Thyroid gland (tissue), 4 donors: ENCODE measurements around the gene GAMT.

Experiments used
- POLR2A ChIP-seq, 2 donors: fragments of 450-650 bp; IDR thresholded peaks; one replicate each; pipeline ENCODE4 v1.6.1; 2017; ENCODE audit warnings: antibody characterized with exemption in 2 of 2, mild to moderate bottlenecking in 2 of 2, moderate library complexity in 1 of 2
- TF ChIP-seq, protein P1 (sequence below), 6 experiments: fragments of 200-600 bp in 3 of 6; fragments of 450-650 bp in 3 of 6; sonication (generic) in 3 of 6; IDR thresholded peaks; one replicate each; pipeline ENCODE4 v1.5.1; 2016 to 2019; ENCODE audit warnings: antibody characterized with exemption in 6 of 6, mild to moderate bottlenecking in 2 of 6, inconsistent platforms in 1 of 6, moderate library complexity in 1 of 6

DNA sequence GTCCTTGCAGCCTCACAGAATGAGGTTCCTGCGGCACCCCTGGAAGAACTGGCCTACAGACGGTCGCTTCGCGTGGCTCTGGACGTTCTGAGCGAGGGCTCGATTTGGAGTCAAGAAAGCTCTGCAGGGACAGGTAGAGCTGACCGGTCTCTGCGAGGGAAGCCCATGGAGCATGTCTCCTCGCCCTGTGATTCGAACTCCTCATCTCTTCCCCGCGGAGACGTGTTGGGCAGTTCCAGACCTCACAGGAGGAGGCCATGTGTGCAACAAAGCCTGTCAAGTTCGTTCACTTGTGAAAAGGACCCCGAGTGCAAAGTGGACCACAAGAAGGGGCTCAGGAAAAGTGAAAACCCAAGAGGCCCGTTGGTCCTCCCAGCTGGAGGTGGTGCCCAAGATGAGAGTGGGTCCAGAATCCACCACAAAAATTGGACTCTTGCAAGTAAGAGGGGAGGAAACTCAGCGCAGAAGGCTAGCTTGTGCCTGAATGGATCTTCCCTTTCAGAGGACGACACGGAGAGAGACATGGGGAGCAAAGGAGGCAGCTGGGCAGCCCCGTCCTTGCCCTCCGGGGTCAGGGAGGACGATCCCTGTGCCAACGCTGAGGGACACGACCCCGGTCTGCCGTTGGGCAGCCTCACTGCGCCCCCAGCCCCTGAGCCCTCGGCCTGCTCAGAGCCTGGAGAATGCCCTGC lies 41.1 kb downstream of the GAMT start:
- TF ChIP-seq, protein P1, sequence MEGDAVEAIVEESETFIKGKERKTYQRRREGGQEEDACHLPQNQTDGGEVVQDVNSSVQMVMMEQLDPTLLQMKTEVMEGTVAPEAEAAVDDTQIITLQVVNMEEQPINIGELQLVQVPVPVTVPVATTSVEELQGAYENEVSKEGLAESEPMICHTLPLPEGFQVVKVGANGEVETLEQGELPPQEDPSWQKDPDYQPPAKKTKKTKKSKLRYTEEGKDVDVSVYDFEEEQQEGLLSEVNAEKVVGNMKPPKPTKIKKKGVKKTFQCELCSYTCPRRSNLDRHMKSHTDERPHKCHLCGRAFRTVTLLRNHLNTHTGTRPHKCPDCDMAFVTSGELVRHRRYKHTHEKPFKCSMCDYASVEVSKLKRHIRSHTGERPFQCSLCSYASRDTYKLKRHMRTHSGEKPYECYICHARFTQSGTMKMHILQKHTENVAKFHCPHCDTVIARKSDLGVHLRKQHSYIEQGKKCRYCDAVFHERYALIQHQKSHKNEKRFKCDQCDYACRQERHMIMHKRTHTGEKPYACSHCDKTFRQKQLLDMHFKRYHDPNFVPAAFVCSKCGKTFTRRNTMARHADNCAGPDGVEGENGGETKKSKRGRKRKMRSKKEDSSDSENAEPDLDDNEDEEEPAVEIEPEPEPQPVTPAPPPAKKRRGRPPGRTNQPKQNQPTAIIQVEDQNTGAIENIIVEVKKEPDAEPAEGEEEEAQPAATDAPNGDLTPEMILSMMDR (IDR thresholded peaks at IDR 0.05) = no peak
- TF ChIP-seq POLR2A (IDR thresholded peaks at IDR 0.05) = no peak
